Limb (tissue), 2 donors: ENCODE data around the gene CFAP74.
A peak's percentile ranks its signal among the peaks of the same experiment; 100 is the strongest.
"Not testable (repeated sequence)": the region's sequence is repeated elsewhere in the genome, so short reads cannot be mapped to it uniquely, and the experiment has no call there.

Source experiments
- DNase-seq, 2 donors: peaks; one replicate each; pipeline ENCODE4 v3.0.0-alpha.2; 2016; ENCODE audit errors: extremely low spot score in 2 of 2

CFAP74 gene

GRCh38 chr1:1954831-1955441 is 48.6 kb downstream of the CFAP74 start:
- DNase-seq, result no peak

- DNase-seq, result no peak
Observed at GRCh38 chr1:1954015-1954414, 49.6 kb downstream of the CFAP74 start.

- no peak for DNase-seq
Observed at GRCh38 chr1:1950940-1951339, 52.6 kb downstream of the CFAP74 start.

GRCh38 chr1:1948783-1949182 is 54.8 kb downstream of the CFAP74 start:
- no peak for DNase-seq

- DNase-seq, result no peak
Observed at GRCh38 chr1:1947493-1947892, 56.1 kb downstream of the CFAP74 start.

GRCh38 chr1:1946540-1946939 is 57.0 kb downstream of the CFAP74 start:
- DNase-seq, result peak in 1 of 2 donors; percentile 27

- DNase-seq, result no peak
Observed at GRCh38 chr1:1945782-1946393, 57.7 kb downstream of the CFAP74 start.

GRCh38 chr1:1943834-1944570 is 59.6 kb downstream of the CFAP74 start:
- DNase-seq, result peak; percentile 18 to 73

- no peak for DNase-seq
Observed at GRCh38 chr1:1942753-1943656, 60.6 kb downstream of the CFAP74 start.

GRCh38 chr1:1941868-1942752 is 61.5 kb downstream of the CFAP74 start:
- DNase-seq, result no peak

GRCh38 chr1:1941211-1941841 is 62.3 kb downstream of the CFAP74 start:
- DNase-seq, result no peak

- DNase-seq, result no peak
Observed at GRCh38 chr1:1940123-1940425, 63.5 kb downstream of the CFAP74 start.

GRCh38 chr1:1939296-1940122 is 64.1 kb downstream of the CFAP74 start:
- DNase-seq, result no peak

GRCh38 chr1:1938613-1939295 is 64.8 kb downstream of the CFAP74 start:
- DNase-seq, result no peak

- no peak for DNase-seq
Observed at GRCh38 chr1:1938276-1938573, 65.4 kb downstream of the CFAP74 start.

- no peak for DNase-seq
Observed at GRCh38 chr1:1937549-1938275, 65.9 kb downstream of the CFAP74 start.

- DNase-seq, result no peak
Observed at GRCh38 chr1:1937061-1937460, 66.5 kb downstream of the CFAP74 start.

GRCh38 chr1:1934848-1935247 is 68.7 kb downstream of the CFAP74 start:
- DNase-seq, result not testable (repeated sequence)
